ENCODE results near the gene TMOD1. TPM values are rescaled to one million over a fixed set of nuclear protein-coding genes. Genes with fewer than 3 reads are reported as not detected.

Gene TMOD1
- total and polyA plus RNA-seq, 10 of the 15 experiments (the other 5 are each of a cell fraction or from before 2014, with no cell fraction given), result 4.0 to 44.1 (median 15.4) TPM

- in situ Hi-C loops (cut with MboI) (no loop called here), intact Hi-C loops (cut with micrococcal nuclease; ENCODE audit: unreplicated experiment) (no loop called here)
- H3K9me3 ChIP-seq (replicated peaks; ENCODE audit: control insufficient read depth, insufficient read depth, low read length), result no peaks in the 10 kb centered on the region
- 100% methylated on average over 1 of the region's 1 CpG for WGBS (ENCODE audit: insufficient coverage, insufficient replicate concordance, low lambda C conversion rate, missing lambda C conversion rate)
- H2AFZ ChIP-seq (ENCODE audit: control insufficient read depth, low read depth, low read length), result no peak overlapping the region
- no peak overlapping the region for H3K4me3 ChIP-seq
- H3K79me2 ChIP-seq (ENCODE audit: control insufficient read depth, insufficient read depth, low read length), result no peaks in the 10 kb centered on the region
- H3K27ac ChIP-seq (ENCODE audit: control insufficient read depth, insufficient read depth), result no peak overlapping the region
- no peak for TF ChIP-seq CHD1 (IDR thresholded peaks at IDR 0.05; ENCODE audit: low read depth, low read length)
- TF ChIP-seq CREM (IDR thresholded peaks at IDR 0.05; ENCODE audit: low read depth), result no peak
- TF ChIP-seq GATAD2B (conservative IDR thresholded peaks at IDR 0.05; ENCODE audit: low read depth), result no peak
- TF ChIP-seq MTA2 (IDR thresholded peaks at IDR 0.05; ENCODE audit: low read depth), result no peak
- no peak for TF ChIP-seq EZH2 (IDR thresholded peaks at IDR 0.05; ENCODE audit: borderline replicate concordance, control insufficient read depth, low read depth, low read length)
- no peak for TF ChIP-seq STAT3 (IDR thresholded peaks at IDR 0.05; ENCODE audit: low read depth, low read length)
- TF ChIP-seq SRF (IDR thresholded peaks at IDR 0.05; ENCODE audit: low read depth in 2 of 2, low read length in 2 of 2), result no peak
- TF ChIP-seq JUND (IDR thresholded peaks at IDR 0.05; ENCODE audit: low read depth, low read length), result no peak
- TF ChIP-seq BCL11A (IDR thresholded peaks at IDR 0.05; ENCODE audit: low read depth, low read length), result no peak
- no peak for TF ChIP-seq PAX5 (IDR thresholded peaks at IDR 0.05; ENCODE audit: borderline replicate concordance, low read depth, low read length)
- TF ChIP-seq USF1 (IDR thresholded peaks at IDR 0.05; ENCODE audit: borderline replicate concordance, extremely low read length, insufficient read depth, low read depth, low read length), result no peak
- TF ChIP-seq E2F4 (IDR thresholded peaks at IDR 0.05; ENCODE audit: low read depth, low read length), result no peak
- TF ChIP-seq DPF2 (IDR thresholded peaks at IDR 0.05), result no peak
- no peak for TF ChIP-seq ZNF207 (IDR thresholded peaks at IDR 0.05; ENCODE audit: borderline replicate concordance)
- no peak for TF ChIP-seq HDAC2 (IDR thresholded peaks at IDR 0.05)
- TF ChIP-seq GABPA (IDR thresholded peaks at IDR 0.05; ENCODE audit: low read depth), result no peak
- no peak for TF ChIP-seq ELK1 (IDR thresholded peaks at IDR 0.05; ENCODE audit: low read depth, low read length)
- TF ChIP-seq RELB (IDR thresholded peaks at IDR 0.05; ENCODE audit: low read depth), result no peak
- TF ChIP-seq SMC3 (IDR thresholded peaks at IDR 0.05; ENCODE audit: borderline replicate concordance, low read length), result no peak
- no peaks in the 10 kb centered on the region for H4K20me1 ChIP-seq (ENCODE audit: control insufficient read depth, insufficient read depth)
- FAIRE-seq (no peak), ATAC-seq (peak; percentile 29; the same call in 1 of the 3 replicates), DNase-seq (ENCODE audit: low read depth, low spot score) (no peak)
- no peak overlapping the region for H3K4me2 ChIP-seq (ENCODE audit: control insufficient read depth, insufficient read depth)
- ChIA-PET POLR2A (interaction anchor here (0.5 to 0.9 kb wide), 4 partner anchors 9 to 29 kb away, joined by 3 to 8 read pairs (median 4); partner anchors contain the start of gene TMOD1), SMC1A (ENCODE audit: uncharacterized antibody, unreplicated experiment) (interaction anchor here (0.6 to 1.1 kb wide), 4 partner anchors 11 to 107 kb away, joined by 3 to 6 read pairs (median 4); no protein-coding TSS in a partner anchor), CTCF (interaction anchor here (1.0 to 1.8 kb wide), 5 partner anchors 11 to 125 kb away, joined by 3 to 10 read pairs (median 4); partner anchors contain the start of gene TMOD1), RAD21 (ENCODE audit: unreplicated experiment) (interaction anchor here (1.1 to 1.6 kb wide), 2 partner anchors 10 to 107 kb away, joined by 3 to 6 read pairs; partner anchors contain the start of gene TMOD1)
- no TSS peak for BruUV-seq (replicated peaks)
- H3K36me3 ChIP-seq (ENCODE audit: control insufficient read depth in 2 of 2, insufficient read depth in 2 of 2, low read length in 1 of 2), result no peaks in the 10 kb centered on the region; a peak in 1 of 4 replicates
- no peaks in the 10 kb centered on the region for H3K27me3 ChIP-seq (replicated peaks in 1 of 2; ENCODE audit: control insufficient read depth in 2 of 2, insufficient read depth in 2 of 2, low read length in 1 of 2)
- peaks cover 5% of the 10 kb centered on the region; the same call in 1 of the 2 replicates for H3K4me1 ChIP-seq (ENCODE audit: control insufficient read depth, insufficient read depth, low read length)
- no peak overlapping the region for H3K9ac ChIP-seq (ENCODE audit: control insufficient read depth, insufficient read depth, low read length)
These were observed 10.1 kb upstream of the TMOD1 start for GRCh38 chr9:97491216-97491999.
